Measurements from ENCODE around the gene STUM. TPM values are rescaled to one million over a fixed set of nuclear protein-coding genes. Genes with fewer than 3 reads are reported as not detected.

STUM gene
- total RNA-seq, 1 experiment from 2014 or later: 0.11 TPM

- WGBS (ENCODE audit: extremely low coverage, insufficient read length, low lambda C conversion rate): no CpG with 5 or more reads among the region's 4 CpGs
- H3K27ac Mint-ChIP-seq: no peak overlapping the region; a peak in 1 of 7 replicates
Measured at GRCh38 chr1:226541231-226541630, 7.3 kb upstream of the STUM start.

More at GRCh38 chr1:226541231-226541630, 7.3 kb upstream of the STUM start:
- H3K27ac ChIP-seq (ENCODE audit: insufficient read length, low read depth, low read length): no peak overlapping the region
- no peak overlapping the region for H2AFZ ChIP-seq (ENCODE audit: low read length)
- no peak overlapping the region for H3K18ac ChIP-seq (ENCODE audit: insufficient read length, low read depth, low read length)
- H2BK12ac ChIP-seq (ENCODE audit: insufficient read length, low read depth, low read length): no peak overlapping the region
- no peak overlapping the region for H4K91ac ChIP-seq (ENCODE audit: insufficient read length, low read depth, low read length)
- no peaks in the 10 kb centered on the region for H4K20me1 ChIP-seq (ENCODE audit: control insufficient read depth, insufficient read depth, insufficient read length)
- H3K23ac ChIP-seq (ENCODE audit: insufficient read length, low read depth, low read length): no peak overlapping the region
- H3K23me2 ChIP-seq (ENCODE audit: insufficient read length, low read depth, low read length, poor library complexity, severe bottlenecking): no peaks in the 10 kb centered on the region
- H3K4ac ChIP-seq (ENCODE audit: low read depth, low read length): no peak overlapping the region
- H4K5ac ChIP-seq (ENCODE audit: insufficient read length, low read depth, low read length): no peak overlapping the region
- no peak for TF ChIP-seq CTCF (conservative IDR thresholded peaks at IDR 0.05)
- H2BK15ac ChIP-seq (ENCODE audit: low read depth, low read length): no peak overlapping the region
- no peak for DNase-seq
- H3K9me3 ChIP-seq (ENCODE audit: control insufficient read depth, low read depth, low read length): no peaks in the 10 kb centered on the region
- no peak overlapping the region for H2BK5ac ChIP-seq (ENCODE audit: insufficient read length, low read length)
- H3K56ac ChIP-seq (ENCODE audit: insufficient read length, low read depth, low read length): no peak overlapping the region
- H2BK120ac ChIP-seq (ENCODE audit: low read depth, low read length, poor library complexity, severe bottlenecking): no peak overlapping the region
- H3K4me3 Mint-ChIP-seq: no peak overlapping the region
- no peaks in the 10 kb centered on the region for H3K79me2 ChIP-seq (ENCODE audit: insufficient read depth, low read length)
- H3K27me3 ChIP-seq (ENCODE audit: insufficient read depth, low read length): peaks cover 5% of the 10 kb centered on the region; the same call in 1 of the 2 replicates
- no peak overlapping the region for H3T11ph ChIP-seq (ENCODE audit: low read length)
- no peak overlapping the region for H3K14ac ChIP-seq (ENCODE audit: insufficient read depth, low read length)
- H2BK20ac ChIP-seq (ENCODE audit: low read depth, low read length, poor library complexity, severe bottlenecking): no peak overlapping the region
- no peak overlapping the region for H3K9ac ChIP-seq (ENCODE audit: extremely low read depth, insufficient read length, low read length)
- no peaks in the 10 kb centered on the region for H3K4me1 ChIP-seq (ENCODE audit: insufficient read depth, low read length)
- H3K4me1 Mint-ChIP-seq: peaks cover 6 to 7% of the 10 kb centered on the region in 2 experiments
- H3K79me1 ChIP-seq (ENCODE audit: insufficient read depth, low read depth, low read length, poor library complexity, severe bottlenecking): no peaks in the 10 kb centered on the region
- H3K9me3 Mint-ChIP-seq: no peaks in the 10 kb centered on the region
- H4K8ac ChIP-seq (replicated peaks; ENCODE audit: insufficient read length, low read depth, low read length): no peak overlapping the region
- H3K27me3 Mint-ChIP-seq (ENCODE audit: low read depth): peaks cover 25% of the 10 kb centered on the region
- H2AK5ac ChIP-seq (ENCODE audit: insufficient read length, low read length): no peak overlapping the region
- H3K36me3 Mint-ChIP-seq (ENCODE audit: insufficient read depth in 1 of 3, low read depth in 3 of 3): no peaks in the 10 kb centered on the region
- H3K4me2 ChIP-seq (ENCODE audit: insufficient read depth, insufficient read length, low read length): no peak overlapping the region

Measured in H9 (cell line).